Sigmoid colon (tissue), 7 donors: ENCODE results near the gene BCAS1. TPM values are rescaled to one million over a fixed set of nuclear protein-coding genes. Genes with fewer than 3 reads are reported as not detected.

Experiments used
- DNase-seq: peaks from one replicate; pipeline ENCODE4 v3.0.0-alpha.2; 2019
- H3K27ac ChIP-seq, 4 donors: fragments of 200-600 bp; sonication (generic); one replicate each; pipeline ENCODE4 v1.5.1; 2016 to 2019; ENCODE audit warnings: mild to moderate bottlenecking in 1 of 4
- H3K27me3 ChIP-seq, 3 donors: fragments of 200-600 bp; sonication (generic); one replicate each; pipeline ENCODE4 v1.5.1; 2019; ENCODE audit warnings: mild to moderate bottlenecking in 1 of 3
- H3K36me3 ChIP-seq, 4 donors: fragments of 200-600 bp; sonication (generic); one replicate each; pipeline ENCODE4 v1.5.1; 2016 to 2019
- H3K4me1 ChIP-seq, 4 donors: fragments of 200-600 bp; sonication (generic); one replicate each; pipeline ENCODE4 v1.5.1; 2017 to 2019
- H3K4me3 ChIP-seq, 4 donors: fragments of 200-600 bp; sonication (generic); one replicate each; pipeline ENCODE4 v1.5.1; 2017 to 2019; ENCODE audit warnings: mild to moderate bottlenecking in 2 of 4, moderate library complexity in 1 of 4
- H3K9me3 ChIP-seq, 4 donors: fragments of 200-600 bp in 3 of 4; sonication (generic) in 3 of 4; one replicate each; pipeline versions ENCODE4 v1.5.1 to v1.6.1; 2013 to 2019
- CTCF ChIP-seq, 4 experiments: fragments of 450-650 bp in 3 of 4; fragments of 200-600 bp in 1 of 4; IDR thresholded peaks; one replicate each; pipeline ENCODE4 v1.5.1; 2016 to 2019; ENCODE audit warnings: antibody characterized with exemption in 4 of 4, mild to moderate bottlenecking in 3 of 4, moderate library complexity in 2 of 4
- EP300 ChIP-seq, 4 donors: sonication (generic); formaldehyde crosslinking; IDR thresholded peaks; one replicate each; pipeline ENCODE4 v1.6.1; 2017; ENCODE audit warnings: antibody characterized with exemption in 4 of 4
- POLR2A ChIP-seq, 2 donors: fragments of 450-650 bp; IDR thresholded peaks; one replicate each; pipeline ENCODE4 v1.6.1; 2016; ENCODE audit warnings: antibody characterized with exemption in 2 of 2, mild to moderate bottlenecking in 2 of 2, moderate library complexity in 2 of 2
- POLR2AphosphoS5 ChIP-seq, 4 donors: sonication (generic); formaldehyde crosslinking; IDR thresholded peaks; one replicate each; pipeline ENCODE4 v1.6.1; 2017; ENCODE audit warnings: antibody characterized with exemption in 4 of 4
- WGBS, 2 donors: extraction: QIAGEN DNeasy Blood & Tissue Kit; methylation state at CpG; one replicate each; pipeline ENCODE4 v1.1.7; 2013; 5-methylcytosine and 5-hydroxymethylcytosine counted together
- intact Hi-C: fragments of 100-400 bp; cut with DNase I; formaldehyde crosslinking; loops from one replicate; pipeline ENCODE4 v1.15.1; 2023
- polyA plus RNA-seq, 3 donors: library from polyadenylated mRNA; stranded (reverse); fragments of 200-250 nt; gene quantifications; one replicate each; pipeline ENCODE4 v1.2.3, GENCODE V29; 2013
- total RNA-seq, 4 donors: library from RNA; depleted of rRNA; stranded (reverse); fragments of >200 nt; gene quantifications; one replicate each; pipeline ENCODE4 v1.1.0, GENCODE V29; 2016
- donor health status: healthy with polysubstance abuse.
- donor health status: Bipolar disorder and iron deficiency.
- donor health status: healthy.

Gene BCAS1
- total and polyA plus RNA-seq, 7 donors = 0.71 to 198 (median 35.4) TPM; not detected in 2

DNA sequence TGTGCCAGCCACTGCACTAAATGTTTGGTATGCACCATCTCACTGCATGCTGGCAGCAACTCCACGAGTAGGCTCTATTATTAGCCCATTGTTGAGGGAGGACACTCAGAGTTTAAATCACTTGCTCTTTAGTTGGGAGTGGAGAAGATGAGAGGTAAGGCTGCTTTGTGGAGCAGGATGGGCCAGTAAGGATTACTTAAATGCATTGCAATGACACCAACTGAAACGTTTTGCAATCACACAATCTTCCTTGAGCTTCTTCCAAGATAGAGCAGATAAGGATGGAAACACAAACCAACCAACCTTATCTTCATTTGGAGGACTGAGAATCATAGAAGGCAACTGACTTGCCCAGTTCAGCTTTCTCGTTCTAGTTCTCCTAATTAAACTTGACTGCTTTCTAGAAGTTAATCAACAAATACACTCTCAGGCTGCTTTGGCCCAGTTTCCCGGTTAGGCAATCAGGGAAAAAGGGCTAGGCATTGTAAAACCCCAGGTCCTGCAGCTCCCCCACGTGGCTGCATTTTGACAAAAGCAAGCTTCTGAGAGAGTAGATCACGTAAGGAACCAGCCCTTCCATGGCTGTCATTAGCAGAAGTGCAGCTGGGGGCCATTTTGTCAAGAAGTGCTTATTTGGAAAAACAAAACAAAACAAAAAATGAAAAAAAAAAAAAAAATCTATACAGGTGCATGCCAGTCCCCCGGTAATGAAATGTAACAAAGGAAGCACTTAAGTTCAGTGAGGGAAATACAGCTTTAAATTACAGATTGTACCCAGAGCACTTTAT, 130.6 kb downstream of the BCAS1 start:
- no peak overlapping the region for H3K4me3 ChIP-seq
- H3K36me3 ChIP-seq = no peaks in the 10 kb centered on the region
- WGBS, 2 donors = 7 to 13% methylated on average over 7 of the region's 7 CpGs
- H3K9me3 ChIP-seq = no peaks in the 10 kb centered on the region
- H3K4me1 ChIP-seq = peaks cover 0 to 38% (median 24%) of the 10 kb centered on the region in 4 donors
- peak; percentile 95 for DNase-seq
- intact Hi-C loops = loop anchor here (1.0 to 10.0 kb wide), 3 partner anchors 125 to 361 kb away; no protein-coding TSS in a partner anchor
- no peaks in the 10 kb centered on the region for H3K27me3 ChIP-seq
- peak overlapping the region; percentile 53 to 71 (median 62) for H3K27ac ChIP-seq
- no peak for TF ChIP-seq EP300 (IDR thresholded peaks at IDR 0.05)
- peak; percentile 59 to 68 (median 62) for TF ChIP-seq CTCF (IDR thresholded peaks at IDR 0.05)
- TF ChIP-seq POLR2A (IDR thresholded peaks at IDR 0.05) = no peak
- peak in 2 of 4 donors; percentile 23 to 25 for TF ChIP-seq POLR2AphosphoS5 (IDR thresholded peaks at IDR 0.05)

DNA sequence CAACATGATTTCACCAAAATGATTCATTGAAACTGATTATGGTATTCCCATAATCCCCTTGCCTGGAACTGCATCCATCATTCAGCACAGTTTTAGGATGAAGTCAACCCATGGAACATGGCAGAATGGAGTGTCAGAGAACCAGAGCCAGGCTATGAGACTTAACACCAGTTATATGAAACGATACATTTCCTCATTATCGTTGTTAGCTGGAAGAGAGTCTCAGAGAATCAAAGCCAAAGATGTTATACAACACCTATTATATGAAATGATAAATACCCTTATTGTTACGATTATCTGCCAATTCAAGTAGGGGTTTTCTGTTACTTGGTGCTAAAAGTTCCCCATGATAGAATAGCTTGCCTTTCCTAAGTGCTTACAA, 131.2 kb downstream of the BCAS1 start:
- H3K27ac ChIP-seq = peak overlapping the region; percentile 53 to 71 (median 62)

GRCh38 chr20:53938739-53939138, 131.7 kb downstream of the BCAS1 start:
- TF ChIP-seq POLR2AphosphoS5 (IDR thresholded peaks at IDR 0.05) (no peak), CTCF (IDR thresholded peaks at IDR 0.05) (no peak), EP300 (IDR thresholded peaks at IDR 0.05) (no peak), POLR2A (IDR thresholded peaks at IDR 0.05) (no peak)
- 31 to 74% methylated on average over 1 of the region's 1 CpG for WGBS, 2 donors
- H3K36me3 ChIP-seq = no peaks in the 10 kb centered on the region
- no peak for DNase-seq
- intact Hi-C loops = loop anchor here (1.0 kb wide), 1 partner anchor 360 kb away; no protein-coding TSS in a partner anchor
- peaks cover 0 to 41% (median 26%) of the 10 kb centered on the region in 4 donors for H3K4me1 ChIP-seq
- no peaks in the 10 kb centered on the region for H3K9me3 ChIP-seq
- H3K27me3 ChIP-seq = no peaks in the 10 kb centered on the region
- no peak overlapping the region for H3K4me3 ChIP-seq
- H3K27ac ChIP-seq = peak overlapping the region in 2 of 4 donors; percentile 69 to 71

More for the DNA sequence above, 131.2 kb downstream of the BCAS1 start:
- no peaks in the 10 kb centered on the region for H3K27me3 ChIP-seq
- TF ChIP-seq POLR2AphosphoS5 (IDR thresholded peaks at IDR 0.05) (no peak), POLR2A (IDR thresholded peaks at IDR 0.05) (peak in 1 of 2 donors; percentile 6)
- peaks cover 0 to 43% (median 27%) of the 10 kb centered on the region in 4 donors for H3K4me1 ChIP-seq
- H3K36me3 ChIP-seq = no peaks in the 10 kb centered on the region
- intact Hi-C loops = loop anchor here (1.0 kb wide), 1 partner anchor 361 kb away; no protein-coding TSS in a partner anchor
- H3K4me3 ChIP-seq = no peak overlapping the region
- WGBS, 2 donors = 52 to 69% methylated on average over 3 of the region's 3 CpGs
- H3K9me3 ChIP-seq = no peaks in the 10 kb centered on the region
- no peak for DNase-seq

DNA sequence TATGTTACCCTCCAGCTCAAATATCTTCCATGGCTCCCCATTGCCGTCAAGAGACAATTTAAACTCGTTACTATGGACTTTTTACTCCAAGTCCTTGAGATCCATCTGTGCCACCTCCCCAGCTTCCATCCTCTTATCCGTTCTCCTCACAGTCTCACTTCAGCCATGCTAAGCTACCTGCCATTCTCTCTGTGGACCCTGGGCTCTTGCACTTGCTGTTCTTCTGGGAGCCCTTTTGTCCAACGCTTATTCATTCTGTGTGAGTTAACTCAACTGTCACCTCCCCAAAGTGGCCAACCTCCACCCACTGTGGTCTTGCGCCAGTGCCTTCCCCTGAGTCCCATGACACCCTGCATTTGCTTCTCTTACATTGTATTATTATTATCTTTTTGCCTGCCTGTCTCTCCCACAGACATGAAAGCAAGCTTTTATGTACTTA, 132.4 kb downstream of the BCAS1 start:
- intact Hi-C loops = no loop called here
- WGBS, 2 donors = 94 to 95% methylated on average over 5 of the region's 5 CpGs

More for the DNA sequence above, 132.4 kb downstream of the BCAS1 start:
- Histone ChIP-seq H3K36me3 (no peaks in the 10 kb centered on the region), H3K9me3 (no peaks in the 10 kb centered on the region), H3K4me1 (peaks cover 0 to 41% (median 25%) of the 10 kb centered on the region in 4 donors), H3K27me3 (no peaks in the 10 kb centered on the region), H3K4me3 (no peak overlapping the region), H3K27ac (no peak overlapping the region)
- no peak for DNase-seq
- no peak for TF ChIP-seq POLR2A (IDR thresholded peaks at IDR 0.05)
- TF ChIP-seq CTCF (IDR thresholded peaks at IDR 0.05) = no peak
- TF ChIP-seq EP300 (IDR thresholded peaks at IDR 0.05) = no peak
- TF ChIP-seq POLR2AphosphoS5 (IDR thresholded peaks at IDR 0.05) = no peak
